NCI-H1105 treated with DMSO at 0.1 percent for 48 hours (cell line): ENCODE measurements around the gene ALOXE3.

Experiments used
- DNase-seq: peaks from one replicate; lab custom pipeline; 2025; lab: John Stamatoyannopoulos, UW

Gene ALOXE3

GRCh38 chr17:8141741-8142140, 23.4 kb upstream of the ALOXE3 start:
- no peak for DNase-seq

- DNase-seq: no peak
Observed at GRCh38 chr17:8141045-8141444, 22.7 kb upstream of the ALOXE3 start.

- DNase-seq: no peak
Observed at GRCh38 chr17:8140065-8141029, 22.0 kb upstream of the ALOXE3 start.

GRCh38 chr17:8138672-8139371, 20.5 kb upstream of the ALOXE3 start:
- DNase-seq: peak; percentile 98

GRCh38 chr17:8138374-8138671, 20.0 kb upstream of the ALOXE3 start:
- no peak for DNase-seq

GRCh38 chr17:8137645-8138373, 19.5 kb upstream of the ALOXE3 start:
- no peak for DNase-seq

- DNase-seq: no peak
Observed at GRCh38 chr17:8133941-8134340, 15.6 kb upstream of the ALOXE3 start.

GRCh38 chr17:8133399-8133798, 15.1 kb upstream of the ALOXE3 start:
- no peak for DNase-seq

GRCh38 chr17:8131844-8132441, 13.6 kb upstream of the ALOXE3 start:
- no peak for DNase-seq

- DNase-seq: no peak
Observed at GRCh38 chr17:8128125-8128784, 9.9 kb upstream of the ALOXE3 start.

- peak; percentile 81 for DNase-seq
Observed at GRCh38 chr17:8126491-8127066, 8.3 kb upstream of the ALOXE3 start.

- peak; percentile 61 for DNase-seq
Observed at GRCh38 chr17:8125947-8126490, 7.7 kb upstream of the ALOXE3 start.

- peak; percentile 69 for DNase-seq
Observed at GRCh38 chr17:8125154-8125946, 7.0 kb upstream of the ALOXE3 start.

GRCh38 chr17:8124350-8125153, 6.2 kb upstream of the ALOXE3 start:
- peak; percentile 23 for DNase-seq

- DNase-seq: peak; percentile 23
Observed at GRCh38 chr17:8123695-8124349, 5.5 kb upstream of the ALOXE3 start, which contains the start of gene HES7. TSS of gene HES7 (minus strand) at chr17:8124106. CDS start at chr17:8124084, 22 bp downstream.

- DNase-seq: peak; percentile 17
Observed at GRCh38 chr17:8122924-8123694, 4.8 kb upstream of the ALOXE3 start.

- DNase-seq: no peak
Observed at GRCh38 chr17:8122422-8122923, 4.2 kb upstream of the ALOXE3 start.
